Measurements from ENCODE around the gene MAP3K6. TPM values are rescaled to one million over a fixed set of nuclear protein-coding genes. Genes with fewer than 3 reads are reported as not detected.

The MAP3K6 gene
- total RNA-seq, 1 donor from 2014 or later: 117 TPM

DNA sequence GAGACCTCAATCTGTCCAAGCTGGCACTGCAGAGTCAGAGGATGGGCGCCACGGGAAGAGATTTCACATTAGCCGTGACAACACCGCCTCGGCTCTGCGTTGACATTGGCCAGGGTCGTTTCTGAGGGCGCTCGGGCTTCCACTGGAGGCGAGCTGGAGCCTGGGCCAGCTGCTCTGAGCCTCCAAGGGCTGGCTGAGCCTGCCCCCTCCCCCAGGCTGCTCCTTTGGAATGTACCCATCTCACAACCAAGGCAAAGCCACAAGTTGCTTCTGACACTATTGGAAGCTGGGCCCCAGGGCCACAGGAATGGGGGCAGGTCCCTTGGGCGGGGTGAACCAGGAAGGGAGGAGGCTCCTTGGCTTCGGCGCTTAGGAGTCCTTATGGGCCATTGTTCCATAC is 38.3 kb upstream of the MAP3K6 start:
- H3K4me1 ChIP-seq: peaks cover 60% of the 10 kb centered on the region

DNA sequence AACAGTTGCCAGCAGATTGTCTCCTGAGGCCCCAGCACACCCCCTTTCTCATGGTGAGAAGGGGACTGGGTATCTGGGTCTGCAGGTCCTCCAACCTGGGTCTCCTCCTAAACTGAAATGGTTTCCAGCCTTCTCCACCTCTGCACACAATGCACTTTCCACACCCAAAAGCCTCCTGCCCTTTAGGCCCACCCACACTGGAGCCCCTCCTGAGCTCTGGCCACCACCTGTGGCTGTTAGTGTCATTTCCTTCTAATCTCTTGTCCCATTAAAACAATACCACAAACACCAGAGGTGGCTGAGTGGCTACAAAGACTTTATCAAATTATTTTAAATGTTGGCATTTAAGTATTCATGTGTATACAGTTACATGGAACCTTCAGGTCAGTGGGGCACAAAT is 37.2 kb upstream of the MAP3K6 start:
- peaks cover 60% of the 10 kb centered on the region for H3K4me1 ChIP-seq
- no peak overlapping the region for H3K4me3 ChIP-seq
- ATAC-seq: no peak
- no peaks in the 10 kb centered on the region for H3K9me3 ChIP-seq
- H3K27me3 ChIP-seq (ENCODE audit: low read depth): no peaks in the 10 kb centered on the region
- peaks cover 40% of the 10 kb centered on the region for H3K36me3 ChIP-seq
- no peak for DNase-seq
- intact Hi-C loops (cut with DNase I): no loop called here
- peak overlapping the region; percentile 76 for H3K27ac ChIP-seq
- TF ChIP-seq, protein P1, sequence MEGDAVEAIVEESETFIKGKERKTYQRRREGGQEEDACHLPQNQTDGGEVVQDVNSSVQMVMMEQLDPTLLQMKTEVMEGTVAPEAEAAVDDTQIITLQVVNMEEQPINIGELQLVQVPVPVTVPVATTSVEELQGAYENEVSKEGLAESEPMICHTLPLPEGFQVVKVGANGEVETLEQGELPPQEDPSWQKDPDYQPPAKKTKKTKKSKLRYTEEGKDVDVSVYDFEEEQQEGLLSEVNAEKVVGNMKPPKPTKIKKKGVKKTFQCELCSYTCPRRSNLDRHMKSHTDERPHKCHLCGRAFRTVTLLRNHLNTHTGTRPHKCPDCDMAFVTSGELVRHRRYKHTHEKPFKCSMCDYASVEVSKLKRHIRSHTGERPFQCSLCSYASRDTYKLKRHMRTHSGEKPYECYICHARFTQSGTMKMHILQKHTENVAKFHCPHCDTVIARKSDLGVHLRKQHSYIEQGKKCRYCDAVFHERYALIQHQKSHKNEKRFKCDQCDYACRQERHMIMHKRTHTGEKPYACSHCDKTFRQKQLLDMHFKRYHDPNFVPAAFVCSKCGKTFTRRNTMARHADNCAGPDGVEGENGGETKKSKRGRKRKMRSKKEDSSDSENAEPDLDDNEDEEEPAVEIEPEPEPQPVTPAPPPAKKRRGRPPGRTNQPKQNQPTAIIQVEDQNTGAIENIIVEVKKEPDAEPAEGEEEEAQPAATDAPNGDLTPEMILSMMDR (IDR thresholded peaks at IDR 0.05): no peak

More for the DNA sequence above, 38.3 kb upstream of the MAP3K6 start:
- Histone ChIP-seq H3K4me3 (no peak overlapping the region), H3K36me3 (peaks cover 50% of the 10 kb centered on the region), H3K9me3 (no peaks in the 10 kb centered on the region), H3K27me3 (ENCODE audit: low read depth) (no peaks in the 10 kb centered on the region), H3K27ac (peak overlapping the region; percentile 58)
- ATAC-seq (peak in 1 of 2 donors; percentile 6), DNase-seq (no peak)
- intact Hi-C loops (cut with DNase I): no loop called here
- TF ChIP-seq, protein P1 (IDR thresholded peaks at IDR 0.05): no peak

DNA sequence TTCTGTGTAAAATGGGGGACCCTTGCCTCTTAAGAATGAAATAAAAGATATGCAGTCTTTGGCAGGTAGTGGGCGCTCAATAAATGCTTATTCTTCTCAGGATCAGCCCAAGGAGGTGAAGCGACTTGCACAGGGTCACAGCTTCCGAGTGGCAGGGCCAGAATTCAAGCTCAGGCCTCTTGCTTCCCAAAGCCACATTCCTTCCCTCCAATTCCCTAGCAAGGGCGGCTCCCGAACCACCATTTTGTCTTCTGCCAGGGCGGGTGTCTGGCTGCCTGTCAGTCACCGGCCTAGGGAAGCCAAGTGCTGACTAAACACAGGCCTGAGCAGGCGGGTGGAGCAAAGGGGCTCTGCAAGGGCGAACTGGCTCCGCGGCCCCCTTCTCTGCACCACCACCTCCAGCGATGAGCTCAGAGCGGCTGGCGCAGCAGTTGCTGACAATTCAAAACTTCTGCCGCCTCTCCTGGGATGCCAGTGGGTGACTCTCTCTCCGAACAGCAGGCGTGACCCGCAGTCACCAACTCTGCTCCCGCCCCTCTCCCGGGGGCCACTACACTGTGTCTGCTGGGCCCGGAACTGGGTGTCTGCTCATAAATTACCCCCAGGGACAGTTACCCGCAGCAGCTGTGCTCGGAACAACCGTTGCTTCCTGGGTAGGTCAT is 36.4 kb upstream of the MAP3K6 start:
- Histone ChIP-seq H3K36me3 (peaks cover 32% of the 10 kb centered on the region), H3K27me3 (ENCODE audit: low read depth) (no peaks in the 10 kb centered on the region), H3K27ac (peak overlapping the region; percentile 76), H3K4me1 (peaks cover 65% of the 10 kb centered on the region), H3K4me3 (no peak overlapping the region), H3K9me3 (no peaks in the 10 kb centered on the region)
- TF ChIP-seq, protein P1 (IDR thresholded peaks at IDR 0.05): no peak
- DNase-seq (no peak), ATAC-seq (peak; percentile 24 to 36)
- intact Hi-C loops (cut with DNase I): no loop called here

DNA sequence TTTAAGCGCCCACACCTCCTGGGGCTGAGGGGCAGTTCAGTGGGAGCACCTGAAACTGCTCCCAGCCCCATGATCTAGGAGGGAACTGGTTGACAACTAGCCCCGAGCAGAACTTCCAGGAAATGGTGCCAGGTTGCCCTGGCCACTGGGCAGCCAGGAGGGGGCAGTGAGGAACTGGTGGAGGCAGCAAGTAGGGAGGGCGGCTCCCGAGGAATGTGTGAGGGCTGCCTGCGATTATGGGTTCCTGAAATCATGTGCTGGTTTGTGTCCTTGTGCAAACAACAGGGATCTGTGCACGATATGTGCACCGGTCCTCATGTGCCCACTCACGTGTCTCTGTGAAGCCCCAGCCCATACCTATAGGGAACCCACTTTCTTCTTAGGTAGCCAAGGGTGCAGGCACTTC is 35.6 kb upstream of the MAP3K6 start:
- no peak overlapping the region for H3K4me3 ChIP-seq
- H3K27me3 ChIP-seq (ENCODE audit: low read depth): no peaks in the 10 kb centered on the region
- peaks cover 66% of the 10 kb centered on the region for H3K4me1 ChIP-seq
- H3K27ac ChIP-seq: peak overlapping the region; percentile 76
- peaks cover 24% of the 10 kb centered on the region for H3K36me3 ChIP-seq
- ATAC-seq: peak; percentile 79 to 82
- peak; percentile 86 for DNase-seq
- H3K9me3 ChIP-seq: no peaks in the 10 kb centered on the region
- TF ChIP-seq, protein P1 (IDR thresholded peaks at IDR 0.05): peak; percentile 69
- intact Hi-C loops (cut with DNase I): no loop called here

DNA sequence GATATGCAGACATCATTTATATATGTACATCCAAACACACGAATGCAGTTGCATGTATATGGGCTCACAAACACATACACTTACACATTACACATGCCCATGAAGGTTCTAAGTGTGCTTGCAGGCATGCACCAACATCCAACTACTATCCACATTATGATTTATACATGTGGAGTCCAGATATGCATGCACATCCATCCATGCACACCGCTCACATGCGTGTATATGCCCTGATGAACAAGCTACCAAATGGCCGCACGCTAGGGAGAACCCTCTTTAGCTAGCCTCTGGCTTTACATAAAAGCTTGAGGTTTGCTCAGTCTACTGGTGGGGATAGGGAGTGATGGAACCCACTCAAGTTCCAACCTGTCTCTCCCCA is 34.2 kb upstream of the MAP3K6 start:
- ATAC-seq: no peak
- TF ChIP-seq, protein P1 (IDR thresholded peaks at IDR 0.05): no peak
- H3K4me1 ChIP-seq: peaks cover 69% of the 10 kb centered on the region

More for the DNA sequence above, 34.2 kb upstream of the MAP3K6 start:
- Histone ChIP-seq H3K27me3 (ENCODE audit: low read depth) (no peaks in the 10 kb centered on the region), H3K4me3 (no peak overlapping the region), H3K36me3 (peaks cover 10% of the 10 kb centered on the region), H3K27ac (no peak overlapping the region), H3K9me3 (no peaks in the 10 kb centered on the region)
- intact Hi-C loops (cut with DNase I): no loop called here
- no peak for DNase-seq
